HG02973 (cell line): ENCODE data around the gene TSR1.

Experiments
- ATAC-seq: cut with Tn5 transposase; IDR thresholded peaks from one replicate; pipeline ENCODE4 v1.9.1; 2021; ENCODE audit warnings: moderate library complexity; ENCODE audit not compliant: unreplicated experiment

TSR1 gene

DNA sequence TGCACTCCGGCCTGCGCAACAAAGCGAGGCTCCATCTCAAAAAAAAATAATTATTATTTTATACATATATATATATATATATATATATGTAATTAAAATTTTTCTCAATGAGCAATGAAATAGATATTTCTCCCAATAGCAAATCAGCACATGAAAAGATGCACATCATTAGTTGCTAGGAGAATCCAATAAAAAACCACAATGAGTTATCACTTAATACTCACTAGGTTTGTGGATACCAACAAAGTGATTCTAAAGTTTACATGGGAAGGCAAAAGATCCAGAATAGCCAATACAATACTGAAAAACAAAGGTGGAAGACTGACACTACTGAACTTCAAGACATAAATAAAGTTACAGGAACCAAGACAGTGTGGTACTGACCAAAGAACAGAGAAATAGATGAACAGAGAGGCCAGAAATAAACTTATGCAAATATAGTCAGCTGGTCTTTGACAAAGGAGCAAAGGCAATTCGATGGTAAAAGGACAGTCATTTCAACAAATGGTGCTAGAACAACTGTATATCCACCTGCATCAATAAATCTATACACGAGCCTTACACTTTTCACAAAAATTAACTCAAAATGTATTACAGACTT is 46.3 kb downstream of the TSR1 start:
- ATAC-seq: no peak

DNA sequence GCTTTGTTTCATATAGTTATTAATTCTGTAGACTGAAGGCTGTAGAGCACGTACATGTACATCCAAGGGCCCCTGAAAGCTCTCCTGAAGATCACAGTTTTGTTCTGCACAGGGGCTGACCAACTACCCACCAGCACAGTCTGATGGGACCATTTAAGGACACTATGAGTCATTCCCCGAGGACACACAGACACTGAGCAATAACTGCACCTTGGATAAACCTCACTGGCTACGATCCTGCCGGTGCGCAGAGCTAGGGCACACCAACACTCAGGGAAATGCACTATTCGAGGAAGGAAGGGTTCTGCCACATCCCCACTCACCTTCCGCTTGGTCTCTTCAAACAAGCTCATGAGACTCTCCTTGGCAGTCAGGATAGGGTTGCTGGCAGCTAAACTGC is 53.0 kb downstream of the TSR1 start:
- no peak for ATAC-seq

DNA sequence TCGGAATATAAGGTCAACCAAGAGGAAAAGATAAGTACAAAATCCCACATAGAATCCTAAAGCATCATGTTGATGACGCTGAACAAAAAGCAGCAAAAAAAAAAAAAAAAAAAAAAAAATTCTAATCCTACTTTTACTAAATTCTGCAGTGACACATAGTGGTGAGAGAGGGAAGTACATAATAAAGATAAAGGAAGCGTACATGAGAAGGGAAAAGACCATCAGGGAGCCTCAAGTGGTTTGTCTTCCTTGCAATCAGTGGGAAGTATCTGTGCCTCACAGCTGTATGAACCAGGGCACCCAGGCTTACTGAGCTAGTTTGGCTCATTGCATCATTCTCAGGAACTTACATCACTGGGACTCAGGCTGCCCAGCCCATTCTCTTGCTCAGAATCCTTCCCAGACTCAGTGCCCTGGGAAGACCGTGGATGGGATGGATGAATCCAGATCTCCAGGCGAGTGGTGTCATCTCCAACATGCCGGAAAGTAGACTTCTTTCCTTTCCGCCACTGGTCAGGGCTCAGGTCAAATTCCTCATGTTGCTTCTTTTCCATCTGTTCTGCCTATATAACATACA is 53.9 kb downstream of the TSR1 start:
- no peak for ATAC-seq

DNA sequence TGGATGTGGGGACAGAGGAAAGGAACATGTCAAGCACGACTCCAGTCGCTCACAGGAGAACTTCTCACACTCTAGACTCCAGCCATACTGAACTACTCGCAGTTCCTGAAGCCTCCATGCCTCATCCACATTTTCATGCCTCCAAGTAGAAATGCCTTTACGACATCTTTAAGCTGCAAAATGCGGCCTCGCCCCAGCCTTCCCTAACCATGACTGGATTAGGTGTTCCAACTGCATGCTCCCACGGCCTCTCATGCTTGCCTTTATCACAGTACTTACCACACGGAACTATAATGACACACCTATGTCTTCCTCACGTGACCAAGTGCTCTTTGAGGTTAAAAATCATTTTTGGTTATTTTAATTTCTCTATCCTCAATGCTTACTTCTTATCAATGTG is 56.5 kb downstream of the TSR1 start:
- ATAC-seq: no peak

DNA sequence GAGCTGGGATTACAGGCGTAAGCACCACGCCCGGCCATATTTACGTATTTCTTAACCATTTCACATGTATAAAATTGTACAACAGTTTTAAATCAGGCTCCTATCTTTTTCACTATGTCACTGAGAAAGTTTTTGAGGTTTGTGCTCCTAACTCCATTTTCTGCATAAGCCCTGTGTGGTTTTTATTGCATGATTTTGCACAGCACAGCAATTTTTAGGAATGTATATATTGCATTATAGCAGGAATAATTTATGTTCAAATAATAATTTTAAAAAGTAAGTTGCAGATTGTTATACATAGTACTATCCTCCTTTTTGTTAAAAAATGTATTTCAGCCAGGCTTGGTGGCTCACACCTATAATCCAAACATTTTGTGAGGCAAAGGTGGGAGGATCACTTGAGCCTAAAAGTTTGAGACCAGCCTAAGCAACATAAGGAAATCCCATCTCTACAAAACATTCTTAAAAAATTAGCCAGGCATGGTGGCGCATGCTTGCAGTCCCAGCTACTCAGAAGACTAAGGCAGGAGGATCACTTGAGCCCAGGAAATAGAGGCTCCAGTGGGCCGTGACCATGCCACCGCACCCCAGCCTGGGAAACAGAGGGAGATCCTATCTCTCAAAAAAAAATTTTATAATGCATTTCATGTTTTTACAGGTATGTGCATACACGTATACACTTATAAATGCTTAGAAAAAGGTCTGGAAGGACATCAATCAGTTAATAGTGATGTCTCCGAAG is 58.7 kb downstream of the TSR1 start:
- ATAC-seq: no peak

DNA sequence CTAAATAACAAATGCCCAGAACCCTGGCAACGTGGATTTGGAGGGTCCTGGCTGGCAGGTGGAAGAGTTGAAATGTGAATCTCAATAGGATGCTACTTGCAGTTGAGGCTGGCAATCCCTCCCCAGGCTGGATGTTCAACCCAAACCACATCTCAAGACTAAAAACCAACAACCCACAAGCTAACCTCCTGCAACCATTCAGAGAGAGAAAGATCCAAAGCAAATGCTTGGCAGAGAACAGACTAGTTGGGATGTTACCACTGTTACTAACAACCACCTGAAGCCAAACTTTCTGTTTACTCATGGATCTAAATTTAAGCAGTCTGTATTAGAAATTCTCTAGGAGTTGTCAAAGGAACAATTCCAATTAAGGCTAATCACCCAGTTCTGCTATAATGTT is 60.5 kb downstream of the TSR1 start:
- ATAC-seq: no peak

DNA sequence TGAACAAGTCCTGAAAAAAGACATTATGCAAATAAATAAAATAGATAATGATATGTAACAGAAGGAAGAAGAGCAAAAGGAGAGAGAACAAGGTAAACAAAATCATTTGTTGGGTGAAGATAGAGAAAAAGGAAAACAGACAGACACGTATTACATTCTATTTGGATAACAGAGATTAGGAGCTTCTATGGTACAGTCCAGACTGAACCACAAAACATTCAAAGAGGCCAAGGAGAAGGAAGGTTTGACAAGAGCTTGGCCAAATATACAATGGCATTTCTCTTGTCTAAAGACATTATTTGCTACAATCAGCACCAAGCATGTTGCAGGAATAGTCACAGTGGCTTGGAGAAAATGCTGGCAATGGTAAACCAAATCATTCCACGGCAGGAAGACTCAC is 61.8 kb downstream of the TSR1 start:
- ATAC-seq: no peak
